Ovary (tissue), 9 donors: ENCODE measurements around the gene COL18A1. TPM values are rescaled to one million over a fixed set of nuclear protein-coding genes. Genes with fewer than 3 reads are reported as not detected.

Experiments used
- DNase-seq, 5 donors: peaks; one replicate each; pipeline ENCODE4 v3.0.0-alpha.2; 2019 to 2020
- H3K27ac ChIP-seq, 2 donors: fragments of 200-600 bp; one replicate each; pipeline versions ENCODE4 v1.5.1 to v1.8.0; 2019 to 2022
- H3K27me3 ChIP-seq: fragments of 200-600 bp; one replicate; pipeline ENCODE4 v1.8.0; 2022
- H3K36me3 ChIP-seq: fragments of 200-600 bp; sonication (generic); one replicate; pipeline ENCODE4 v1.5.1; 2019
- H3K4me1 ChIP-seq: one replicate; pipeline ENCODE4 v1.8.1; 2013; ENCODE audit warnings: mild to moderate bottlenecking, moderate library complexity; ENCODE audit not compliant: insufficient read depth
- H3K4me3 ChIP-seq: fragments of 200-600 bp; sonication (generic); one replicate; pipeline ENCODE4 v1.5.1; 2017
- H3K9me3 ChIP-seq, 2 donors: fragments of 200-600 bp in 1 of 2; sonication (generic) in 1 of 2; one replicate each; pipeline versions ENCODE4 v1.5.1 to v1.8.1; 2013 to 2019; ENCODE audit warnings: mild to moderate bottlenecking in 1 of 2, moderate library complexity in 1 of 2
- CTCF ChIP-seq, 3 donors: fragments of 450-650 bp in 2 of 3; fragments of 200-600 bp in 1 of 3; IDR thresholded peaks; one replicate each; pipeline versions ENCODE4 v1.5.1 to v1.8.0; 2016 to 2022; ENCODE audit warnings: antibody characterized with exemption in 3 of 3, mild to moderate bottlenecking in 1 of 3
- EP300 ChIP-seq: sonication (generic); formaldehyde crosslinking; IDR thresholded peaks from one replicate; pipeline ENCODE4 v1.6.1; 2017; ENCODE audit warnings: antibody characterized with exemption
- POLR2A ChIP-seq: fragments of 450-650 bp; IDR thresholded peaks from one replicate; pipeline ENCODE4 v1.6.1; 2017; ENCODE audit warnings: antibody characterized with exemption, mild to moderate bottlenecking, moderate library complexity
- WGBS, 3 donors: extraction: QIAGEN DNeasy Blood & Tissue Kit in 1 of 3; methylation state at CpG; one replicate each; pipeline versions ENCODE4 v1.1.5 to v1.1.7; 2013 to 2017; 5-methylcytosine and 5-hydroxymethylcytosine counted together
- intact Hi-C, 4 donors: fragments of 100-400 bp; cut with DNase I; formaldehyde crosslinking; loops; one replicate each; pipeline versions ENCODE4 v1.11.0 to v1.15.1; 2022 to 2023
- polyA plus RNA-seq, 2 donors: library from polyadenylated mRNA; stranded (reverse); fragments of 200-250 nt in 1 of 2; fragments of 350-450 nt in 1 of 2; fragmentation: Illumina TruSeq in 1 of 2; extraction: RNeasy Lipid Tissue Mini Kit (QIAGEN cat#74804) in 1 of 2; gene quantifications; one replicate each; pipeline ENCODE4 v1.2.3, GENCODE V29; 2013 to 2014
- total RNA-seq, 7 donors: library from RNA; depleted of rRNA in 2 of 7; stranded (reverse); fragments of >200 nt in 2 of 7; fragmentation: NEBNext Ultra II Directional in 3 of 7; extraction: Animal tissue kit (Norgen Biotek cat#: 25700) in 3 of 7; gene quantifications; one replicate each; pipeline versions ENCODE4 v1.1.0 to v1.2.4, GENCODE V29; 2016 to 2023
- donor health status: DM: no; HTN: no; CAD: no; lungs with moderate emphysema.
- donor health status: DM: no; HTN: no; CAD: no.
- donor health status: Bipolar disorder and iron deficiency.
- donor health status: DM: yes; HTN: yes; CAD: no.
- donor health status: DM: no; HTN: no; CAD: no.
- donor health status: DM: yes; HTN: yes; CAD: no.

COL18A1 gene
- total and polyA plus RNA-seq, 9 donors = 11.1 to 353 (median 268) TPM

GRCh38 chr21:45479691-45480675 lies 75.0 kb downstream of the COL18A1 start:
- Histone ChIP-seq H3K9me3 (no peaks in the 10 kb centered on the region), H3K4me1 (no peaks in the 10 kb centered on the region), H3K27ac (no peak overlapping the region), H3K36me3 (no peaks in the 10 kb centered on the region), H3K4me3 (no peak overlapping the region), H3K27me3 (no peaks in the 10 kb centered on the region)
- intact Hi-C loops = loop anchor here in 1 of 4 donors (10.0 kb wide), 1 partner anchor 345 kb away; no protein-coding TSS in a partner anchor
- WGBS, 3 donors = 89 to 93% (median 92%) methylated on average over 31 to 37 of the region's 37 CpGs
- no peak for DNase-seq
- no peak for TF ChIP-seq POLR2A
- no peak for TF ChIP-seq CTCF (IDR thresholded peaks at IDR 0.05)

- H3K27ac ChIP-seq = no peak overlapping the region
- H3K36me3 ChIP-seq = no peaks in the 10 kb centered on the region
- WGBS, 3 donors = 87 to 94% (median 91%) methylated on average over 30 to 35 of the region's 35 CpGs
- H3K4me1 ChIP-seq = no peaks in the 10 kb centered on the region
- intact Hi-C loops = no loop called here
- TF ChIP-seq EP300 (no peak), POLR2A (no peak)
- no peak for DNase-seq
- no peaks in the 10 kb centered on the region for H3K9me3 ChIP-seq
- no peak overlapping the region for H3K4me3 ChIP-seq
- H3K27me3 ChIP-seq = no peaks in the 10 kb centered on the region
Observed at GRCh38 chr21:45480701-45481500, 75.9 kb downstream of the COL18A1 start.

- Histone ChIP-seq H3K27me3 (no peaks in the 10 kb centered on the region), H3K27ac (no peak overlapping the region), H3K4me1 (no peaks in the 10 kb centered on the region), H3K36me3 (no peaks in the 10 kb centered on the region), H3K4me3 (no peak overlapping the region), H3K9me3 (no peaks in the 10 kb centered on the region)
- 85 to 87% (median 85%) methylated on average over 16 of the region's 16 CpGs for WGBS, 3 donors
- DNase-seq = no peak
- no peak for TF ChIP-seq CTCF (IDR thresholded peaks at IDR 0.05)
- no peak for TF ChIP-seq POLR2A
- no peak for TF ChIP-seq EP300
- intact Hi-C loops = no loop called here
Observed at GRCh38 chr21:45481566-45481965, 76.6 kb downstream of the COL18A1 start.

GRCh38 chr21:45481977-45482898 lies 77.3 kb downstream of the COL18A1 start:
- no peaks in the 10 kb centered on the region for H3K36me3 ChIP-seq
- H3K4me1 ChIP-seq = no peaks in the 10 kb centered on the region
- TF ChIP-seq EP300 (no peak), POLR2A (no peak), CTCF (IDR thresholded peaks at IDR 0.05) (no peak)
- H3K4me3 ChIP-seq = no peak overlapping the region
- intact Hi-C loops = no loop called here
- no peaks in the 10 kb centered on the region for H3K9me3 ChIP-seq
- WGBS, 3 donors = 83 to 87% (median 84%) methylated on average over 33 of the region's 33 CpGs
- no peak for DNase-seq
- H3K27ac ChIP-seq = no peak overlapping the region
- no peaks in the 10 kb centered on the region for H3K27me3 ChIP-seq
